Activated T-cell treated with anti-CD3 and anti-CD28 coated beads for 24 hours (primary cell): ENCODE results near the gene PUDP.
"Not testable (repeated sequence)": the region's sequence is repeated elsewhere in the genome, so short reads cannot be mapped to it uniquely, and the experiment has no call there.

Experiments used
- DNase-seq: peaks from one replicate; pipeline ENCODE4 v3.0.0-alpha.2; 2020; ENCODE audit warnings: low read depth

Gene PUDP

GRCh38 chrX:7025471-7025870, 122.5 kb downstream of the PUDP start:
- DNase-seq = no peak

- DNase-seq = no peak
These were observed 123.1 kb downstream of the PUDP start for GRCh38 chrX:7024850-7025249.

- not testable (repeated sequence) for DNase-seq
These were observed 125.0 kb downstream of the PUDP start for GRCh38 chrX:7022996-7023395.

GRCh38 chrX:7021991-7022390, 126.0 kb downstream of the PUDP start:
- DNase-seq = no peak

- no peak for DNase-seq
These were observed 128.4 kb downstream of the PUDP start for GRCh38 chrX:7019555-7019954.

- DNase-seq = not testable (repeated sequence)
These were observed 135.6 kb downstream of the PUDP start for GRCh38 chrX:7012262-7012834.

- not testable (repeated sequence) for DNase-seq
These were observed 137.1 kb downstream of the PUDP start for GRCh38 chrX:7010897-7011296.

GRCh38 chrX:7007328-7007727, 140.6 kb downstream of the PUDP start:
- DNase-seq = not testable (repeated sequence)
